ENCODE results near the gene SCUBE1.

SCUBE1 gene

DNA sequence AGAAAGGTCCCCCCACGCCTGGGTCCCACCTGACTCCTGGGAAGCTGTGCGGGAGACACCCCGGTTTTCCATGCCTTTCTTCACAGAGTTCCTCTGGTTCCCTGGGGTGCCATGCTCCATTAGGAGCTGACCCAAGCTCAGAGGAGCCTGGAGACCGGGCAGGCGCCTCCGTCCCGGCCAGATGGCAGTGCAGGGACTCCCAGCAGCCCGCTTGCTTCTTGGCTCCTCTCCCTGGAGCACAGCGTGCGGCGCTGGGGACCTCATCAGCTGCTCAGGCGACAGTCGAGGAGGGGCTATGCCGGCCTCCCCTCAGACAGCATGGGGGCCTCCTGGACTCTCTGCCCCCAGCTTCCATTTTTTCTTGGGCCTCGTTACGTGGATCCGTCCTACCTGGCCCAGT, 143.1 kb downstream of the SCUBE1 start:
- no peak for DNase-seq (ENCODE audit: low read depth in 2 of 2)

- no peak for DNase-seq (ENCODE audit: low read depth in 2 of 2)
These were observed 143.6 kb downstream of the SCUBE1 start for GRCh38 chr22:43199541-43199940.

GRCh38 chr22:43198936-43199335, 144.2 kb downstream of the SCUBE1 start:
- no peak for DNase-seq (ENCODE audit: low read depth in 2 of 2)

- DNase-seq (ENCODE audit: low read depth in 2 of 2): no peak
These were observed 145.0 kb downstream of the SCUBE1 start for GRCh38 chr22:43198126-43198525.

DNA sequence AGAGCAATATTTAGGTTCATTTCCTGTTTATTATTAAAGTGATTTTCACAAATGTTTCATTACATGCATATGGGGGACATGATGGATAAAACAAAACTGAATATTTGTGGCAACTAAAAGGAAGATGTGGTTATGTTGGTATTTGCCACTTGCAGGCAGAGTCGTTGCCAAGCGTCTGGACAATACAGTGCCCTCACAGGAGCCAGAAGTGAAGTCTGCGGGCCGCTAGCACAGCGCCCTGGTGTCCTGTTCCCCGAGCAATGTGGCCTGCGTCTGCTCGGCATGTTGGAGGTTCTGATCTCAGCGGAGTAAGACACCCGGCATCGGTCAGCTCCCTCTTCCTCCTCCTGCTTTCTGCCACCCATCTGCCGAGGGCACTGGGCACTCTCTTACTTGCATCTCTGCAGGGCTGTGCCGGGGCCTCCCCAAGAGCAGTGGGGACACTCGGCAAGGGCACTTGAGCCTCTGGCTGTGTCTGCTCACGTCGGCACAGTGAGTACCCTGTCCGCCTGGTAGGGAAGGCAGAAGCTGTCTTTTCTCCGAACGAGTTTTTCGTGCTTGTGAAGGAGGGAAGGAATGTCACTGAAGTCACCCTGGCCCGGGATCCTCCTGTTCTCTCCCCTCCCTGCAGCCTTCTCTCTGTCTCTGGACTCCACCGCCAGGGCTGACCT, 145.8 kb downstream of the SCUBE1 start:
- no peak for DNase-seq (ENCODE audit: low read depth in 2 of 2)

DNA sequence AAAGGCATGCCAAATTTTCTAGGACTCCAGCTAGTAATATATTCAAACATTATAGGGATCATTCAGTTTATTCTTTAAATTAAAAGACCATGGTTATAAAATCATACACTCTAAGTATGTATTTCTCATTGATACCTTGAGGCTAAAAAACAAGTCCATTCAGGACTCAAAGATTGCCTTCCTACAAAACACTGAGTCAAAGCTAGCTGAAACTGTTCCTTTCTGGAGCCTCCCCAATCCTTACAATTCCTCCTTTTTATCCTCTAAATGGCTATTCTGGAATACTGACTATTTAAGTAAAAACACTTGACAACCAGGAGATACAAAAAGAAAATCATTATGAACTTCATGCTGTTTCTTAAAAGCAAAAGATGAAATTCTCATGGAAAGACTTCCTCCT, 151.3 kb downstream of the SCUBE1 start:
- DNase-seq (ENCODE audit: low read depth in 2 of 2): no peak

- DNase-seq (ENCODE audit: low read depth in 2 of 2): no peak
These were observed 154.2 kb downstream of the SCUBE1 start for GRCh38 chr22:43188829-43189545.

GRCh38 chr22:43187171-43188099, 155.7 kb downstream of the SCUBE1 start:
- peak; percentile 95 to 97 for DNase-seq (ENCODE audit: low read depth in 2 of 2)

DNA sequence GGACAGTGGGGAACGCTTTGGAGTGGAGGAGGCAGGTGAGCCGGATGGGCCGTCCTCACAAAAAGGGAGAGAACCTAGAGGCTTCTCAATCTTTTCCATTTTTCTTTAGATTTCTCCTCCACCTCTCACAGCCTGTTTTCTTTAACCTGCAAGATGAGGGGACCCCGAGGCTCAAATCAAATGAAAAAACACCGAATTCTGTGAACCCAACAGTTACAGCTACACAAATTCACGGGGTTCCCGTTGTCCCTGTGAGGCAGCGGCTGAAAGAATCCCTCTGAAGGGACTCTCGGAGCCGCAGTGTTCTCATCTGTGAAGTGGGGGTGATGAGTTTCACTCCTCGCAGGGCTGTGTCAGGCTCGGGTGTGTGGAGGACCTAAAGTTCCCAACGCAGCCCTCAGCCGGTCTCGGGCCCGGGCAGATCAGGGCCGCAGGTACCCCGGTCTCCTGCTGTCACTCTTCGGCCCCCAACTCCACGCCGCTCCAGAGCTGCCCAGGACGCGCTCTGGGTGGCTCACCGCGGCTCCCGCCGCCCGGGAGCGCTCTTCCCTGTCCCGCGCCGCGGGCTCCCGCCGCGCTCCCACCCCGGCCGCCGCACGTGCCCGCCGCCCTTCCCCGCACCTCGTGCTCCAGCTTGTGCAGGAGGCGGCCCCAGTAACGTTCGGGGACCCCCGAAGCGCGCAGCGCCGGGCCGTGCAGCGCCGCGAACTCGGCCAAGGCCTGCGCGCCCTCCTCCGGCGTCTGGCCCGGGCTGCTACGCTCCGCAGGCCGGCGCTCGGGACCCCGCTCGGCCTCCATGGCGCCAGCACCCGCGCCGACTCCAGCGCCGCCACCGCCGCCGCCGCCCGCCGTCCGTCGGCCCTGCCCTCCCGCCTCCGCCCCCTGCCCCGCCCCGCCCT, 156.7 kb downstream of the SCUBE1 start, which contains the start of gene TTLL12:
TTLL12 (minus strand) TSS at position 863 of the 899 bp plus-strand sequence; CDS start at position 798, 65 bp downstream.
- DNase-seq (ENCODE audit: low read depth in 2 of 2): peak; percentile 32 to 48

- DNase-seq (ENCODE audit: low read depth in 2 of 2): no peak
These were observed 157.3 kb downstream of the SCUBE1 start for GRCh38 chr22:43185860-43186261.

- no peak for DNase-seq (ENCODE audit: low read depth in 2 of 2)
These were observed 159.5 kb downstream of the SCUBE1 start for GRCh38 chr22:43183496-43184277.

DNA sequence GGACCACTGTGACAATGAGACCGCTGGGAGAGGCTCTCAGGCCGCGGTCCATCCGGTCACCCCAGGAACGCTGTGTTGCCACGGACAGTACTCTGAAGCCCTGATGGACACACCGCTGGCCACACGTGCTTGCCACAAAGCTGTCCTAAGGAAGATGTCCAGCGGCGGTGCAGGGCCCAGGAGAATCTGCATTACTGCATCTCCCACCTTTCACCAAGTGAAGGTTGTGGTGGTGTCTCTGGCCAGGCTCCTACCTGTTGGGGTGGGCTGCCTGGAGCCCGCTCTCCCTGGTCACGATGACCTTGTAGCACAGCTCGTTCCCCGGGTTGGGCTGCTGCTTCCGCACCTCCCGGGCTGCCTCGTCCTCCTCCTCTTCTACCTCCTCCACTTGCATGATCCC, 160.4 kb downstream of the SCUBE1 start:
- DNase-seq (ENCODE audit: low read depth in 2 of 2): no peak

GRCh38 chr22:43182118-43182517, 161.1 kb downstream of the SCUBE1 start:
- no peak for DNase-seq (ENCODE audit: low read depth in 2 of 2)

GRCh38 chr22:43181321-43182076, 161.7 kb downstream of the SCUBE1 start:
- DNase-seq (ENCODE audit: low read depth in 2 of 2): no peak

- no peak for DNase-seq (ENCODE audit: low read depth in 2 of 2)
These were observed 162.5 kb downstream of the SCUBE1 start for GRCh38 chr22:43180670-43181069.

- DNase-seq (ENCODE audit: low read depth in 2 of 2): no peak
These were observed 163.3 kb downstream of the SCUBE1 start for GRCh38 chr22:43179911-43180195.

DNA sequence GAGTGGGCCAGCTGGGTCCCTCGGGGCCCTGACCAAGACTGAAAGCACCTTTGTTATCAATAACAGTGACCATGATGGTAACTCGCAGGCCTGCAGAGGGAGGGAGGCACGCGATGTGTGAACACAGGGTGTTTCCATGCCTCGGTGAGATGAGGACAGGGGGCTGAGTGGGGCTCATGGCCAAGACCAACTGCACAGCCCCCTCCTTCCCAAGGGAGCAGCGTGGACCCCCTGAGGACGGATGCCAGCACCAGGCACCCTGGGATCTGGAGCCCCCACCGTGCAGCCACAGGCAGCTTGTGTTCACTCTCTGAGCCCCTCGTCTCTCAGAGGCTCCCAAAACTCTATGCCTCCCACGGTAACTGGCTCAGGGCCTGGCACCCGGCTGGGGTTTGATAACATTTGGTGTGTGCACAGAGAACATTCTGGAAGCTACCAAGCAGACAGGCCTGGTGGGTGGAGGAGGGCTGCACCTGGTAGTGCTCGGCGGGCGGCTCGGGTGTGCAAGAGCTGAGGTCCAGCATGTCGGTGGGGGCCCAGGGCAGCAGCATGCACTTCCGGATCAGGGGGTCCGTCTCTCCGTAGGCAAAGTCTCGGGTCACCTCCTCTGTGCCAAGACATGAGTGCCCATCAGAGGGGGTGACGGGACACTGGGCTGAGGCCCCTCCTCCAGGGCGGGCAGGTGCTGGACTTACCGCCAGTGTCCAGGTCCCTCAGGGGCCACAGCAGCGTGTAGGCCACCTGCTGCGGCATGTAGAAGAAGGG, 163.8 kb downstream of the SCUBE1 start:
- DNase-seq (ENCODE audit: low read depth in 2 of 2): no peak

DNA sequence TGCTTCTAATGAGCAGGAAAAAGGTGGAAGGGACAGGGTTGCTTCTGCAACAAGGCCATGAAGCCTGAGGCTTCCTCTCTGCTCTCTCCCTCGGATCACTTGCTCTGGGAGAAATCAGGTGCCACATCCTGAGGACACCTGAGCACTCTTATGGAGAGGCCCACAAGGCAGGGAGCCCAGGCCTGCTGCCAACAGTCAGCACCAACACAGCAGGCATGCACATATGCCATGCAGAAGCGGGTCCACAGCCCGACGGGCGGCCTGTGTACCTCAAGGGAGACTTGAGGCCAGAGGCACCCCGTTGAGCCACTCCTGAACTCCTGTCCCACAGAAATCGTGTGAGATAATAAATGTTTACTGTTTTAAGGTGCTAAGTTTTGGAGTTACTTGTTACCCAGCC, 165.7 kb downstream of the SCUBE1 start:
- no peak for DNase-seq (ENCODE audit: low read depth in 2 of 2)

GRCh38 chr22:43176090-43176489, 167.1 kb downstream of the SCUBE1 start:
- DNase-seq (ENCODE audit: low read depth in 2 of 2): no peak

Measured in stimulated activated CD8-positive, alpha-beta memory T cell treated with anti-CD3 and anti-CD28 coated beads, Interleukin-15, amount 100 ng/mL, for 48 hours (primary cell).